Keratinocyte (primary cell): Measurements from ENCODE around the gene RANBP3. TPM values are rescaled to one million over a fixed set of nuclear protein-coding genes. Genes with fewer than 3 reads are reported as not detected.
"Not testable (repeated sequence)": the region's sequence is repeated elsewhere in the genome, so short reads cannot be mapped to it uniquely, and the experiment has no call there.

Source experiments
- DNase-seq: peaks from one replicate; pipeline ENCODE4 v3.0.0-alpha.2; 2011; ENCODE audit warnings: low read depth, missing footprints, low spot score
- FAIRE-seq: peaks from 2 replicates; lab custom pipeline; 2011; peaks lifted over from hg19 to GRCh38; lab: Jason Lieb, UNC
- H2AFZ ChIP-seq: 2 replicates; pipeline ENCODE4 v1.6.0; 2012; ENCODE audit warnings: low read length, control low read depth, inconsistent platforms; ENCODE audit not compliant: control insufficient read depth
- H3K27ac ChIP-seq: 2 replicates; pipeline ENCODE4 v1.5.1; 2011; ENCODE audit warnings: low read length; ENCODE audit not compliant: control insufficient read depth, insufficient read depth
- H3K27me3 ChIP-seq: 3 replicates; pipeline ENCODE4 v1.6.0; 2011; ENCODE audit warnings: low read length; ENCODE audit not compliant: control insufficient read depth, insufficient read depth; ENCODE audit errors: extremely low read depth
- H3K36me3 ChIP-seq, 2 experiments: 2 replicates in 1 of 2; 3 replicates in 1 of 2; pipeline ENCODE4 v1.5.1; 2011; ENCODE audit warnings: low read length in 2 of 2, mild to moderate bottlenecking in 1 of 2; ENCODE audit not compliant: control insufficient read depth in 2 of 2, insufficient read depth in 2 of 2; ENCODE audit errors: extremely low read depth in 1 of 2
- H3K4me1 ChIP-seq: 3 replicates; pipeline ENCODE4 v1.5.1; 2011; ENCODE audit warnings: low read length; ENCODE audit not compliant: control insufficient read depth, insufficient read depth; ENCODE audit errors: extremely low read depth
- H3K4me2 ChIP-seq: 3 replicates; pipeline ENCODE4 v1.6.0; 2011; ENCODE audit warnings: low read depth, low read length; ENCODE audit not compliant: control insufficient read depth, insufficient read depth; ENCODE audit errors: extremely low read depth
- H3K4me3 ChIP-seq, 3 experiments: fragments of 200-600 bp in 1 of 3; sonication (generic) in 1 of 3; 2 replicates in 2 of 3; 3 replicates in 1 of 3; pipeline ENCODE4 v1.5.1; 2011 to 2016; ENCODE audit warnings: low read length in 3 of 3, mild to moderate bottlenecking in 3 of 3, control low read depth in 2 of 3, inconsistent platforms in 1 of 3, low read depth in 1 of 3, mixed read lengths in 1 of 3, mixed run types in 1 of 3, moderate library complexity in 1 of 3; ENCODE audit not compliant: control insufficient read depth in 2 of 3, insufficient read depth in 2 of 3; ENCODE audit errors: extremely low read depth in 1 of 3
- H3K79me2 ChIP-seq: 2 replicates; pipeline ENCODE4 v1.6.0; 2012; ENCODE audit warnings: low read length; ENCODE audit not compliant: control insufficient read depth, insufficient read depth
- H3K9ac ChIP-seq: 3 replicates; pipeline ENCODE4 v1.6.0; 2011; ENCODE audit warnings: low read length; ENCODE audit not compliant: control insufficient read depth, insufficient read depth; ENCODE audit errors: extremely low read depth
- H3K9me1 ChIP-seq: 3 replicates; pipeline ENCODE4 v1.6.0; 2011; ENCODE audit warnings: low read length; ENCODE audit not compliant: control insufficient read depth, insufficient read depth; ENCODE audit errors: extremely low read depth
- H3K9me3 ChIP-seq: 2 replicates; pipeline ENCODE4 v1.5.1; 2012; ENCODE audit warnings: low read depth, low read length; ENCODE audit not compliant: control insufficient read depth
- H4K20me1 ChIP-seq: 3 replicates; pipeline ENCODE4 v1.6.0; 2011; ENCODE audit warnings: low read length; ENCODE audit not compliant: control insufficient read depth, insufficient read depth; ENCODE audit errors: extremely low read depth
- EZH2 ChIP-seq: IDR thresholded peaks from one replicate; pipeline ENCODE4 v1.6.1; 2012; ENCODE audit warnings: inconsistent platforms, mild to moderate bottlenecking, low read length, moderate library complexity
- dilution Hi-C: fragments of 300-500 bp; cut with MboI; formaldehyde crosslinking; loops from one replicate; pipeline ENCODE4 v1.7.0; 2020; ENCODE audit warnings: low sequenced_read_pairs; ENCODE audit not compliant: extremely low pct_ligation_motif_present
- polyA plus RNA-seq, 5 experiments: library from polyadenylated mRNA; depleted of rRNA in 3 of 5; stranded (reverse) in 3 of 5; stranded (forward) in 1 of 5; unstranded in 1 of 5; fragments of >200 nt; gene quantifications; 1 replicate in 1 of 5; 2 replicates in 3 of 5; 3 replicates in 1 of 5; pipeline versions ENCODE4 v1.2.1 to v1.2.3, GENCODE V29; 2011 to 2012; ENCODE audit warnings: missing spikeins in 2 of 5, low read depth in 1 of 5, low replicate concordance in 1 of 5
- TF ChIP-seq, protein P1 (sequence below), 3 experiments: IDR thresholded peaks in 1 of 3; conservative IDR thresholded peaks in 1 of 3; optimal IDR thresholded peaks in 1 of 3; 2 replicates in 2 of 3; 3 replicates in 1 of 3; pipeline versions ENCODE3 to v1.5.1; 2011; ENCODE audit warnings: low read length in 3 of 3, mild to moderate bottlenecking in 3 of 3, moderate library complexity in 2 of 3, control low read depth in 1 of 3, inconsistent platforms in 1 of 3; ENCODE audit not compliant: insufficient read depth in 2 of 3; ENCODE audit errors: extremely low read depth in 1 of 3

RANBP3 gene
- polyA plus RNA-seq, 1 donor (not counting 4 experiments of a cell fraction or from before 2014, with no cell fraction given): 36.4 TPM

DNA sequence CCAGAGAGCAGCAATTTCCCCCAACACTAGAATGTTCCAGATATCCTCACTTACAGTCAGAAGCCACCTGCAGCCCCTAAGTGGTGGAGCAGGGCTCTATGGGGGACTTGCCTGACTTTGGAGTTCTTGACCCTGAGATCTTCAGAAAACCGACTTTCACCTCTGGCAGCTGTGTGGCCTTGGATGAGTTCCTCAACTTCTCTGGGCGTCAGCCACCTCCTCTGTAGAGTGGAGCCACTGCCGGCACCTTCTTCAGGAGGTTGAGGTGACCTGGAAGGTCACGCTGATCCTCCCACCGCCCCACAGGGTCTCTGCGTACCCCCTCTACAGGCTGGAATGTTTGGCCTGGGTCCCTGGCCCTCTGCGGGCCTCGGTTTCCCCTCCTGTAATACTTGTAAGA, 100.5 kb downstream of the RANBP3 start:
- peaks cover 9% of the 10 kb centered on the region for H3K27me3 ChIP-seq
- H3K4me2 ChIP-seq: no peak overlapping the region
- no peak overlapping the region for H2AFZ ChIP-seq
- DNase-seq (no peak), FAIRE-seq (no peak)
- no peaks in the 10 kb centered on the region for H4K20me1 ChIP-seq
- H3K4me3 ChIP-seq: no peak overlapping the region
- H3K9me3 ChIP-seq: no peaks in the 10 kb centered on the region
- no peaks in the 10 kb centered on the region for H3K79me2 ChIP-seq
- dilution Hi-C loops: no loop called here
- no peak overlapping the region for H3K27ac ChIP-seq
- H3K9ac ChIP-seq: no peak overlapping the region
- H3K4me1 ChIP-seq: peaks cover 12% of the 10 kb centered on the region
- H3K36me3 ChIP-seq: no peaks in the 10 kb centered on the region
- H3K9me1 ChIP-seq: no peaks in the 10 kb centered on the region
- no peak for TF ChIP-seq EZH2
- TF ChIP-seq, protein P1, sequence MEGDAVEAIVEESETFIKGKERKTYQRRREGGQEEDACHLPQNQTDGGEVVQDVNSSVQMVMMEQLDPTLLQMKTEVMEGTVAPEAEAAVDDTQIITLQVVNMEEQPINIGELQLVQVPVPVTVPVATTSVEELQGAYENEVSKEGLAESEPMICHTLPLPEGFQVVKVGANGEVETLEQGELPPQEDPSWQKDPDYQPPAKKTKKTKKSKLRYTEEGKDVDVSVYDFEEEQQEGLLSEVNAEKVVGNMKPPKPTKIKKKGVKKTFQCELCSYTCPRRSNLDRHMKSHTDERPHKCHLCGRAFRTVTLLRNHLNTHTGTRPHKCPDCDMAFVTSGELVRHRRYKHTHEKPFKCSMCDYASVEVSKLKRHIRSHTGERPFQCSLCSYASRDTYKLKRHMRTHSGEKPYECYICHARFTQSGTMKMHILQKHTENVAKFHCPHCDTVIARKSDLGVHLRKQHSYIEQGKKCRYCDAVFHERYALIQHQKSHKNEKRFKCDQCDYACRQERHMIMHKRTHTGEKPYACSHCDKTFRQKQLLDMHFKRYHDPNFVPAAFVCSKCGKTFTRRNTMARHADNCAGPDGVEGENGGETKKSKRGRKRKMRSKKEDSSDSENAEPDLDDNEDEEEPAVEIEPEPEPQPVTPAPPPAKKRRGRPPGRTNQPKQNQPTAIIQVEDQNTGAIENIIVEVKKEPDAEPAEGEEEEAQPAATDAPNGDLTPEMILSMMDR (optimal IDR thresholded peaks at IDR 0.05 in 1 of 3, IDR thresholded peaks at IDR 0.05 in 1 of 3, conservative IDR thresholded peaks at IDR 0.05 in 1 of 3; ENCODE audit: extremely low read depth in 1 of 3, insufficient read depth in 2 of 3, low read length in 3 of 3): no peak

DNA sequence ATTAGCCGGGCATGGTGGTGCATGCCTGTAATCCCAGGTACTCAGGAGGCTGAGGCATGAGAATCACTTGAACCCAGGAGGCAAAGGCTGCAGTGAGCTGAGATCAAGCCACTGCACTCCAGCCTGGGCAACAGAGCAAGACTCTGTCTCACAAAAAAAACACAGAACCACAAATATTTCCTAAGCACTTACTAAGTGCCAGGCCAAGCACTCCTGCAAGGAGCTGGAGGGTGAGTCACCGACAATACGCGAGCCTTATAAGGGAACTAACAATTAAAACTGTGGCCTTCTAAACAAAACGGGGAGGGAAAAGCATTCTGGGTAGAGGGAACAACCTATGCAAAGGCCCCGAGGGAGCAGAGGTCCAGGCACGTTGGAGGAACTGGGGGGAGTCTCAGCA, 103.4 kb downstream of the RANBP3 start:
- H3K4me2 ChIP-seq, H3K36me3 ChIP-seq, H4K20me1 ChIP-seq, H3K9ac ChIP-seq, H2AFZ ChIP-seq, H3K27me3 ChIP-seq, DNase-seq, H3K9me3 ChIP-seq, H3K27ac ChIP-seq, H3K4me3 ChIP-seq, dilution Hi-C loops, H3K9me1 ChIP-seq, H3K79me2 ChIP-seq, FAIRE-seq, H3K4me1 ChIP-seq: not testable (repeated sequence)

DNA sequence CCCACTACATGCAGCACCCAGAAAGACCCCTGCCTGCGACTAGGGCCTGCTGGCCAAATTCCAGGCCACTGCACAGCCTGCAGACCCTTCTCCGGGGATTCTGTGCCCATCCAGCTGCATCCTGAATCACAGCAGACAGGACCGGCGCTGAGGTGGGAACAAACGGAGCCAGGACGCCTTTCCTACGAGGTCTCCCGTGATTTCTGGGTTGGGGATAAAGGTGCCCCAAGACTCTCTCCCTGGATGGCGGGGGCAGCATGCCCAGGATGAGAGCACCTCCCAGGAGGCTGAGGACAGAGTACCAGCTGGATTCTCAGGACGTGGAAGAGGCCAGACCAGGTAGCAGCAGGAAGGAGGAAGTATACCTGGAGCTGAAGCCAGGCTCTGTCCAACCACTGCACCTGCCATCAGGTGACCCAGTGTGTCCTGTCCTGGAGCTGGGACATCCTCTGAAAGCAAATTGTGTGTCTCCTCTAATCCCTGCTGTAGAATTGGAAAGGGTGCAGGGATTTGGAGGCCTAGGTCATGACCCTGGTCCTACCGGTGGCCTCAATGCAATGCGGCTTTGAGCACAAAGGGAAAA, 104.2 kb downstream of the RANBP3 start:
- no peak overlapping the region for H3K27ac ChIP-seq

More for the DNA sequence above, 104.2 kb downstream of the RANBP3 start:
- no peaks in the 10 kb centered on the region for H3K9me3 ChIP-seq
- FAIRE-seq (no peak), DNase-seq (no peak)
- no peaks in the 10 kb centered on the region for H3K9me1 ChIP-seq
- H3K79me2 ChIP-seq: no peaks in the 10 kb centered on the region
- no peak overlapping the region for H2AFZ ChIP-seq
- no peak overlapping the region for H3K9ac ChIP-seq
- H4K20me1 ChIP-seq: no peaks in the 10 kb centered on the region
- no peaks in the 10 kb centered on the region for H3K27me3 ChIP-seq
- H3K4me3 ChIP-seq: no peak overlapping the region
- dilution Hi-C loops: no loop called here
- peaks cover 9% of the 10 kb centered on the region for H3K4me1 ChIP-seq
- TF ChIP-seq, protein P1 (optimal IDR thresholded peaks at IDR 0.05 in 1 of 3, IDR thresholded peaks at IDR 0.05 in 1 of 3, conservative IDR thresholded peaks at IDR 0.05 in 1 of 3; ENCODE audit: extremely low read depth in 1 of 3, insufficient read depth in 2 of 3, low read length in 3 of 3): no peak
- no peak for TF ChIP-seq EZH2
- no peak overlapping the region for H3K4me2 ChIP-seq
- H3K36me3 ChIP-seq: no peaks in the 10 kb centered on the region
